Non-pigmented ciliary epithelial cell (primary cell): ENCODE results near the gene HDAC11.
"Not testable (repeated sequence)": the region's sequence is repeated elsewhere in the genome, so short reads cannot be mapped to it uniquely, and the experiment has no call there.

Experiments
- DNase-seq: peaks from one replicate; pipeline ENCODE4 v3.0.0-alpha.2; 2010; ENCODE audit warnings: low read depth

Gene HDAC11

DNA sequence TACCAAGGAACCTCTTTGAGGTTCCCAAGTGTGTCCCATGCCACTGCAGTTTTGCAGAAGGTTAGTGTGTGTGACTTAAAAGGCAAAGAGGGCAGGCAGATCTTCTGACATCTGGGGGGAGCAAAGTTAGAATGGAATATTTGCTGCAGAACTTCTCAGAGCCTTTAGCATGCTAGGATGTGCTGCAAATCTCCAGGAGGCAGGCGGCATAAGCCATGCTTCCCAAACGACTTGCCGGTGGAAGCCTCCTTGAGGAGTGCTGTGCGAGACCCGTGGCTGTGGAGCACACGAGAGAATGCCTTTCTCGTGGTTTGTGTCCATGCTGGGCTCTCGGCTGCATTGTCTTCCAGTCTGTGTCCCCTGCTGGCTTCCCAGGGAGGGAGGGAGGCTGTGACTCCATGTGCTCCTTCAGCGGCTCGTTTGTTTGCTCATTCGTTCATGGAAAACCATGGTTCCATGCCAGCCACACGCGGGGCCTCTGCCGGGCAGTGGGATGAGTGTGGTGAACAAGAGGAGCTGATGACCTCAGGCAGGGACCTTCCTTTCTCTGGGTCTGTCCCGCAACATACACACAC is 13.8 kb downstream of the HDAC11 start:
- DNase-seq, result no peak

DNA sequence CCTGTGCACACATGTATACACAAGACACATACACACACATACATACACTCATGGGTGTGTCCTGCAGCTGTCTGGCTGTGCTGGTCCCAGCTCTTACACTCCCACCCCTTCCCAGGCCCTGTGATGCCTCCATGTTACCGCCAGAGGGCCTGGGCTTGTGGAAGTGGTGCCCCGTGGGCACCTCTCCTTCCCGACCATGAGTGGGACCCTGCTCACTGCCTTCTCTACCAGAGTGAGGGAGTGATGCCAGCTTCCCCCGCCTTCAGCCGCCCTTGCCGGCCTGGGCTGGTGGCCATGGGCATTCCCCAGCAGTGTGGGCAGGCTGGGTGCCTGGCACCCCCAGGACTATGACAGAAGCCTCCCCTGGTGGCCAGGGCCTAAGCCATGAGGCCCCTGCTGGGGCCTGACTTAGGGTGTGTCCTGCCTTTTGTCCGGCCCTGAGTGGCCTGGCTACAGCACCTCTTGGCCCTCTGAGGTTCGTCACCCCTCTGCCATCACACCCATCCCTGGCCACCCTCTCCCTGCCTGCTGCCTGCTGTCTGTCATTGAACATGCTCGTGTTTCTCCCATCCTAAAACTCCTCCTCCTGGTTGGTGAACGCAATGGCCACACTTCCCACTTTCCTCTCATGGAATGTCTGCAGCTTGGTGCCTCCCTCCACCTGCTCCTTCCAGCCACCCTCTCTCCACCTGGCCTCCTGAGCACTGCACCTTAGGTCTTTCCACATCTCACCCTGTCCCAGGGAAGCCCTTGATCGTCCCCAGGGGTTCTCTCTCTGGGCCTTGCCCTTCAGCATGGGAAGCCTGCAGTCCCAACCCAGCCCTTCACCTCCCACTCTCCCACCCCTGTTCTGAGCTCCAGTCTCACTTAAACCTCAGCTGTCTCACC is 14.6 kb downstream of the HDAC11 start:
- no peak for DNase-seq

DNA sequence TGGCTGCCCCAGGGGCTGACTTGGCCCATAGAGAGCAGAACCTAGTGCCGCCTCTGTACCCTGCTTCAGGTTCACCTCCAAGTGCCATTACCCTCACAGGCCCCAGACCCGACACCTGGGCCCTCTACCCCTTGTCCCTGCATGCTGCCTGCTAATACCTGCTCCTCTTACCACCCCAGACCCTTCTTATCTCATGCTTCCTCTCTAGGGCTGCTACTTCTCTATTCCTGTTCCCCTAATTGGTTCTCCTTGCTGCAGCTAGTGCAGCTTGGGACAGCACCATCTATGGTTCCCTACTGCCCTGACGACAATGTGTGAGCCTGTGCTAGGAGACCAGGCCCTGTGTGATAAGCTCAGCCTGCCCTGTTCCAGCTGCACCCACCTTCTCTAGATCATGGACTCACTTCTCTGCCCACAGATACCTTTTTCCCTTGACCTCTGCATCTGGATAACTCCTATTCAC is 15.3 kb downstream of the HDAC11 start:
- DNase-seq, result no peak

DNA sequence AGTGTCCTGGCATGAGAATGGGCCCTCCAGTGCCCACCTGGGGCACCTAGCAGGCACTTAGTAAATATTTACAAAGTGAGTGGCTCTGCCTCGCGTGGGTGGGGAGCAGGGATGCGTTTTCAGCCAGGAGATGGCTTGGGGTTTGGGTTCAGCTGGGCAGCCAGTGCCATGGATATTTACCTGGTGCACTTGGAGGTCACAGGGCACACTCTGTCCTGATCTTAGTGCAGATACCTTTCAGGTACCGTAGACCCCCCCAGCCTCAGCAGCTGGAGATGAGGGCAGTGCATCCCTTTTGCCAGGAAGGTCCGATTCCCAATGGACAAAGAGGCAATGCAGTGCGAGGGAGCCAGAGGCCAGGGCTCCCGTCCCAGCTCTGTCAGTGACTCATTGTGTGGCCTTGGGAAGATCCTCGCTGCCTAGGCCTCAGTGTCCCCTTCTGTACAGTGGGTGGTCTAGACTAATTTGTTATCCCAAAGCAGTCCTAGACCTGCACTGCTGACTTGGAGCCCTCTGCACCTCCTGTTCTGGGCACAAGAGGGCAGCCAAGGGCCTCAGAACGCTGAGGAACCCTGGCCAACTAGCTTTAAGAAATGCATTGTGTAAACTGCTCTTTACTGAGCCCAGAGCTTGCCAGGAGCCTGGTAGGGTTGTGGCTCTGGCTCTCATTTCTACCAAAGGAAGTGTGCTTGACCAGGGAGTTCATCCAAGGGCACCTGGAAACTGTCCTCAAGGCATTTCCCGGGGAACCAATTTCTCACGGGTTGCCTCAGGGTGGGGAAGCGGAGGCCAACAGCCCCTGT is 16.0 kb downstream of the HDAC11 start:
- DNase-seq, result peak; percentile 31

DNA sequence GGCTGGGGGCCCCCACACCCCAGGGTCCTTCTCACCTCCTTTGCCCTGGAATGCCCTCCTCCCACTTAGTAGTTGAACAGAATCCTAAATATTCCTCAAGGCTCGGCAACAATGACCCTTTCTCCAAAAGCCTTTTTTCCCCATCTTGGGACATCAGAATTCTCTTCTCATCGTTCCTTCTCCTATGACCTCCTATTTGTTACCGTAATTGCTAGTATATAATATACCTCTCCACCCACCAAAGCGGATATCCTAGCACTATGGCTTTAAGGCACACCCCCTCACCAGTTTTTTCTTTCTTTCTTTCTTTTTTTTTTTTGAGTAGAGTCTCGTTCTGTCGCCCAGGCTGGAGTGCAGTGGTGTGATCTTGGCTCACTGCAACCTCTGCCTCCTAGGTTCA is 16.8 kb downstream of the HDAC11 start:
- no peak for DNase-seq

DNA sequence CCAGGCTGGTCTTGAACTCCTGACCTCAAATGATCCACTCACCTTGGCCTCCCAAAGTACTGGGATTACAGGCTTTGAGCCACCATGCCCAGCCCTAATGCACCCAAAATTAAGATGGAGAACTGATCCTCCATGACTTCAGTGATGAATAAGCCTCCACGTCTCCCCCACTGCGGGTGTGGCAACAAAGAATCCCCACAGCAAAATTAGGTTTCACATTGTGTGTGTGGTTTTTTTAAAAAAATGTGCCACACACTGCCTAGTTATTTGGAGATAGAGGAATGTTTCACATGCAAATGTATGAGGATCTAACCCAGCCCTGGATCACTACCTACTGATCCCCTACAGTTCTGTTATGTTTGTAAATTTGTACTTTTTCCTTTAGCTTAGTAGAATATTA is 17.3 kb downstream of the HDAC11 start:
- DNase-seq, result no peak

DNA sequence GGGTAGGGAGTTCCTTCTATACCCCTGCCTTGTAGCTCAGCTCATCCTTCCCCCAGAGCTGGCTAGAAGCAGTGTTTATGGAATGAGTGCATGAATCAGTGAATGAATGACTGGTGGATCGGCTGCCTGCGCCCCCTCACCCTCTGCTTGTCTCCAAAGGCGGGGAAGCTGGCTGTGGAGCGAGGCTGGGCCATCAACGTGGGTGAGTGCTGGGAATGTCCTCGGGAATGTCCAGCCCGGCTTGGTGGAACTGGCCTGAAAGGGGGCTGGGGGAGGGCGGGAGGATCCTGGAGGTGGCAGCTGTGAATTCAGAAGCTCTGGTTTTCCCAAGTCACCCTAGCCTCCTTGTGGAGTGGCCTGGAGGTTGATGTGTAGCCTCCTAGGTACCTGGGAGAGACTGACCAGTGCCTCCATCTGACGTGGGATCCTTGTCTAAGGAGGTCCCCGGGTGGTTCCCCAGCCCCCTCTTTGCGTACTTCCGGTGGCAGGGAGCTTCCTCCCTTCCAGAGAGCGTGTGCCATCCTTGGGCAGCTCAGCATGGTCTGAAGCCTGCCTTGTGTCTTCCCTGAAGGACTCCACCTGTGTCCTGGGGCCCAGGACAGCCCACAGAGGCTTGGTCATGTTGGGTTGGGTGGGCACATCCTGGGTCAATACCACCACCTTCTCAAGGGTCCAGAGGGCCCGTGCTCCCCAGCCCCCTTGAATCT is 18.4 kb downstream of the HDAC11 start:
- DNase-seq, result no peak

DNA sequence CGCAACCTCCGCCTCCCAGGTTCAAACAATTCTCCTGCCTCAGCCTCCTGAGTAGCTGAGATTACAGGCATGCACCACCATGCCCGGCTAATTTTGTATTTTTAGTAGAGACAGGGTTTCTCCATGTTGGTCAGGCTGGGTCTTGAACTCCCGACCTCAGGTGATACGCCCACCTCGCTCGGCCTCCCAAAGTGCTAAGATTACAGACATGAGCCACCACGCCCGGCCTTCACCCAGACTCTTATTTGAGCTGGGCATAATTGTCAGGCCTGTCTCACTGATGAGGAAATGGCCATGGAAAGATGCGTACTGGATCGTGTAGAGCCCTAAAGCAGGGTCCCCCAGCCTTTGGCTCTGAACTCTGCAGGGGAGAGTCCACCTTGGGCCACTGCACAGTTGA is 19.1 kb downstream of the HDAC11 start:
- DNase-seq, result not testable (repeated sequence)

DNA sequence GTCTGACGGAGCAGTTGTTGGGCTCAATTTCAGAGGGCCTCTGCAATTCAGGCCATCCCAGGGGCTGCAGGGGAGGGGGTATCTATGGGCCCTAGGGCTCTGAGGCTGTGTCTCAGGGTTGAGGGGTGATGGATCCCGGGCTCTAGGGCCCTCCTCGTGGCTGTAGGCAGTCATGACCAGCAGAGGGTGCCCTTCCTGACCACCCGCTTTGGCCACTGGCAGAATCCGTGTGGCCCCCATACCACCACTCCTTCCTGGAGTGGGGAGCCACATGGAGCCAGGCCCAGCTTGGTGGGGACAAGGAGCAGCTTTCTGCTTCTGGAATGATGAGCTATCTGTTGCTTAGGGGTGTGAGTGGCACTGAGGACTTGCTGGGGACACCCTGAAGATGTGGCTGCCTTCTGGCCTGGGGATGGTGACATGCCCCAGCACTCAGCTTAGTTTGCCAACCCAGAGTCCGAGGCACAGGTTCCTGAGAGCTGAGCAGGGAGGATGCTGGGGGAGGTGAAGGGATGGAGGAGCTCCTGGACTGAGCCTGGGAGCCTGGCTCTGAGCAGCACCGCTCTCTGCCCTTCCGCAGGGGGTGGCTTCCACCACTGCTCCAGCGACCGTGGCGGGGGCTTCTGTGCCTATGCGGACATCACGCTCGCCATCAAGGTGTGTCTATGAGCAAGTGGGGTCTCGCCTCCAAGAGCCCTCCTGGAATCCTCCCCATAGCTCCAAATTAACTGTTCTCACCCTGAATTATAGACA is 20.2 kb downstream of the HDAC11 start:
- DNase-seq, result no peak

DNA sequence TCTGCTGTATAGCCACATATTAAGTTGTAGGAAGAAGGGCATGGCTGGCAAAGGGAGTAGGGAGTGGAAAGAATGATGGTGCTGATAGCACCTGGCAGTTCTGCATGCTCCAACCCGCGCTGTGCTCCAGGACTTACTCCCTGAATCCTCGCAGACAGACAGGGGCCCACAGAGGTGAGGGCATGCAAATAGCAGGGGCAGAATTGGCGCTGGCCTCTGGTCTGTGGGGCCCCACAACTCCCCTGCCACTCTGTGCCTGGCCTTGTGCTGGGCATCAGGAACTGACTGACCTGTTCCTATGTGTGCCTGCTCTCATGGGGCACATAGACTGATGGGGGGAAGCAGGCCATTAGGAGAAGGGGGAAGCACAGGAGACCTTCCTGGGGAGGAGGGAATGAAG is 20.9 kb downstream of the HDAC11 start:
- DNase-seq, result no peak

DNA sequence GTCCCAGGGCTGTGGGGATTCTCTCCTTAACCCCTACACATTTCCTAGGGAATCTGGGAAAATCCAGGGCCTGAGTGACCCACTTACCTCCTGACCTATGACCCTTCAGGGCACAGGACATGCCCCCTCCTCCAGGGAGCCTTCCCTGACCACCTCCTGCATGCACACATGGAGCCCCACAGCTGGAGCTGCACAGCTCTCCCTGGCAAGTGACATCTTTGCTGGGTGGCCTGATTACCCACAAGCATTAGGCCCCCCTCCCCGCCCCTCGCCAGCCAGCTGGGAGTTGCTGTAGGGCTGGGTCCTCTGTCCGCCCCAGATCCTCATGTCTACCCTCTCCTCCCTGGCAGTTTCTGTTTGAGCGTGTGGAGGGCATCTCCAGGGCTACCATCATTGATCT is 21.4 kb downstream of the HDAC11 start:
- DNase-seq, result no peak

DNA sequence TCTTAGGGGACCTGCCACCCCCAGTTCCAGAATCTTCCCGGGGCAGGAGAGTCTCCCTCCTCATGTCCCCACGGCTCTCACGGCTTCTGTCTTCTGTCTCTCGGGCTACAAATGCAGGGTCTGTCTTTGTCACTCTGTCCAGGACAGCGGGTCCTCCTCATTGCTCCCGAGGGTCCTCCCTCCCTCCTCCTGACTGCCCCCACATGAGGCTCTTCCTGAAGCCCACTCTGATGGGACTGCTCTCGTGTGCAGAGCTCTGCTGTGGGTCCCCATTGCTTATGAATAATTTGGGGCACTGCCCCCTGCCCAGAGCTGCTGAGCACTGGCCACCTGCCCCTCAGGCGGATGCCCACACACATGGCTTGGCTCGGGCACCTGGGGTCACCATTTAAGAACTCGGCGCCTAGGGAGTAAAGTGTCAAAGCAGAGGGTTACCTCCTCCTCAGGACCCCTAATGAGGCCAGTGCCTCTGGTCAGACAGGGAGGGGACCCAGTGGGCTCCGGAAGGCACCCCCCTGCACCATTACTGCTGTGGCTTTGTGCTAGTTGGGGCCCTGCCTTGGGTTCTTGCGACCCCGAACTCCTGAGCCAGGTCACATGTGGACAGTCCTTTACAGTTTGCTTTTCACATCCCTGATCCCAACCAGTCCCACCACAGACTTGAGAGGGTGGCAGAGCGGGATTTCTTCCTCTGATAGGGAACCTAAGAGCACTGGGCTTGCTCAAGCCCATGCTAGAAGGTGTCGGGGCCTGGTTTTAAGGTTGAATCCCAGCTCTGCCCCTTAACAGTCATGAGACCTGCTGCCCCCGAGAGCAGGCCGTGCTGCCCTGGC is 22.1 kb downstream of the HDAC11 start:
- DNase-seq, result no peak

DNA sequence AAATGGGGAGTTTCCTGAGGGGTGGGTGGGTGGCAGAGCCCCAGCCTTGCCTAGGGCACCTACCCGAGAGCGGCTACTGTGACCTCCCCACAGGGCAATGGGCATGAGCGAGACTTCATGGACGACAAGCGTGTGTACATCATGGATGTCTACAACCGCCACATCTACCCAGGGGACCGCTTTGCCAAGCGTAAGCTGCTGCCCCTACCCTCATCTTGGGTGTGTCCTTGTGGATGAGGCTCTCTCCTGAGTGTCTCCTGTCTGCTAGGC is 22.6 kb downstream of the HDAC11 start:
- no peak for DNase-seq

DNA sequence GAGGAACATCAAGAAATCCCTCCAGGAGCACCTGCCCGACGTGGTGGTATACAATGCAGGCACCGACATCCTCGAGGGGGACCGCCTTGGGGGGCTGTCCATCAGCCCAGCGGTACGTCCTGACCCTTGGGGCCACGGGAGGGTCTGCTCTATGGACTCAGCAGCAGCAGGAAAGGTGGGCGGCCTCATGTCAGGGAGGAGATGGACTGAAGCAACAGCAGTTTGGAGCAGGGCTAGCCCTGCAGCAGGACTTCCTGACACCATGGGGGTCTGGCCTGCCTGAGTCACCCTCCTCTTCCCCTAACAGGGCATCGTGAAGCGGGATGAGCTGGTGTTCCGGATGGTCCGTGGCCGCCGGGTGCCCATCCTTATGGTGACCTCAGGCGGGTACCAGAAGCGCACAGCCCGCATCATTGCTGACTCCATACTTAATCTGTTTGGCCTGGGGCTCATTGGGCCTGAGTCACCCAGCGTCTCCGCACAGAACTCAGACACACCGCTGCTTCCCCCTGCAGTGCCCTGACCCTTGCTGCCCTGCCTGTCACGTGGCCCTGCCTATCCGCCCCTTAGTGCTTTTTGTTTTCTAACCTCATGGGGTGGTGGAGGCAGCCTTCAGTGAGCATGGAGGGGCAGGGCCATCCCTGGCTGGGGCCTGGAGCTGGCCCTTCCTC is 24.2 kb downstream of the HDAC11 start:
- no peak for DNase-seq

DNA sequence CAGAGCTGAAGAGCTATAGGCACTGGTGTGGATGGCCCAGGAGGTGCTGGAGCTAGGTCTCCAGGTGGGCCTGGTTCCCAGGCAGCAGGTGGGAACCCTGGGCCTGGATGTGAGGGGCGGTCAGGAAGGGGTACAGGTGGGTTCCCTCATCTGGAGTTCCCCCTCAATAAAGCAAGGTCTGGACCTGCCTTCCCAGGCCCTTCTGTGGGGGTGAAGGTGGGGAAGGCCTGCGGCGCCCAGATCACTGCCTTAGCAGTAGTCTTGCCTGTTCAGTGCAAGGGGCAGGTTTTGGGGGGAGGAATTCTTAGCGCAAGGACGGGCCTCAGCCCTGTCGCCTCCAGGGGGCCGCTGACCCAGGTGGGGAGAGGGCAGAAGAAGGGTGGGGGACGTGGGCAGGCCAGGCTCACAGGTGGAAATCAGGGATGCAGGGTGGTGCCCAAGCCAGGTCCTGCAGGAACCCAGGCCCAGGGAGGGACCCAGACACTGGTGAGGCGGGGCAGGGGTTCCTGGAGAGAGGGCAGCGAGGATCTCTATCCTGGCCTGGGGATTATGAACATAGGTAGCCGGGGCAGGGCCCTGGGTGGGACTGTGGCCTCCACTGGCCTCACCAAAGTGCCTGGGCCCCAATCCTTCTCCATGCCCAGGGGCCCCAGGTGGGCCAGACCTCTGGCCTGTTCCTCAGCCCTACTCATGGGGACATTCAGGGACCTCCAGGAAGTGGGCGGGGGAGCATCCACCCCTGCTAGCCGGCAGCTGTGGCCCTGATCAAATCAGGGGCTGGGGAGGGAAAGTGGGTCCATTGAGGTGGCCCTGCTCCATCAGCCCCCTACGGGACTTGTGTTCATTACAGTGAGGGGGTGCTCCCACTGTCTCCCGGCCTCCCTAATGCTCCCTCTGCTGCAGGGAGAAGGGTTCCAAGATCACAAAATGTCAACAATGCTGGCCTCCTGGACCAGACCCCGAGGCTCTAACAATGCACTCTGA is 25.3 kb downstream of the HDAC11 start:
- DNase-seq, result no peak

DNA sequence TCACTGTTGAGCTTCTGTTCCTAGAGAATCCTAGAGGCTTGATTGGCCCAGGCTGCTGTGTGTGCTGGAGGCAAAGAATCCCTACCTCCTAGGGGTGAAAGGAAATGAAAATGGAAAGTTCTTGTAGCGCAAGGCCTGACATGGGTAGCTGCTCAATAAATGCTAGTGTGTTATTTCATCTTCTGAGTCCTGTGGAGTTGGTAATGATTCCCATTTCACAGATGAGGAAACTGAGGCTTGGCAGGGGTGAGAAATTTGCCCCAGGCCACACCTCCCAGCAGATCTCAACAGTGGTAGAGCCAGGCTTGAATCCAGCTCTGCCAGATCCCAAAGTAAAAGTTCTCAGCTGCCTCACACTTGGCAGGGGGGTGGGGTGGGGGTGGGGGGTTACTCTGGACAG is 26.1 kb downstream of the HDAC11 start:
- DNase-seq, result no peak

DNA sequence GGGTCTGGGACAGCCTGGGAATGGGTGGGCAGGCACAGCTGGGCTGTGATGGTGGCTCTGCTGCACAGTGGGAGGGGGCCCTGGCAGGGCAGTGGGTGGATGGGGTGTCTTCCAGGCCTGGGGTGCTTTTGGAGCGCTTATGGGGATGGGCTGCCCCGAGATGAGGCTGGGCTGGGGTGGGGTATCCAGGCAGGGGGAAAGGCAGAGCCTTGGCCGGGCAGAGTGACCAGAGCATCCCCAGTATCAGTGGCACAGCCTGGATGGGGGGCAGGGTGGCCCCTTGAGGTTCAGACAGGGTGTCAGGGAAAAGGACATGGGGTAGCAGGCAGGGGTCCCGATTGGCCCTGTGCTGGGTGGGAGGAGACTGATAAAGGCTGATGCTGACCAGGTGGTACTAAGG is 26.6 kb downstream of the HDAC11 start:
- no peak for DNase-seq

DNA sequence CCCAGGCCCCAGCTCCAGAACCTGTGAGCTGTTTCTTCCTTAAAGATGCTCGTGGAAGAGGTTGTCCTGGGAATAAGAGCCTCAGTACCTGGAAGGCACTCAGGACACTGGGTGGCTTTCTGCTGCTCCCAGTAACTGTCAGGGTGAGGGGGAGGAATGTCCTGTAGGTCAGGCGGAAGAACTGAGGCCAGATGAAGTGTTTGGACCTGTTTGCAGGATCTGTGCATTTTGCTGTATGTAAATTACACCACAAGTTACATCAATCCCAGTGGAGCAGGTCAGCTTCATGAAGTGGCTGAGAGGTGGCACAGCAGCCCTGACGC is 27.1 kb downstream of the HDAC11 start:
- no peak for DNase-seq
